ENCODE measurements around the gene BCL11B. TPM values are rescaled to one million over a fixed set of nuclear protein-coding genes. Genes with fewer than 3 reads are reported as not detected.

Gene BCL11B
- total and polyA plus RNA-seq, 2 of the 8 experiments (the other 6 are each of a cell fraction or from before 2014, with no cell fraction given) = 0.63 to 5.9 TPM

GRCh38 chr14:99148861-99149610, 123.0 kb downstream of the BCL11B start (continued):
- TF ChIP-seq, protein P1, sequence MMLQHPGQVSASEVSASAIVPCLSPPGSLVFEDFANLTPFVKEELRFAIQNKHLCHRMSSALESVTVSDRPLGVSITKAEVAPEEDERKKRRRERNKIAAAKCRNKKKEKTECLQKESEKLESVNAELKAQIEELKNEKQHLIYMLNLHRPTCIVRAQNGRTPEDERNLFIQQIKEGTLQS (IDR thresholded peaks at IDR 0.05; ENCODE audit: insufficient read depth, low read depth, low read length) = no peak
- no peak for TF ChIP-seq CHD2 (IDR thresholded peaks at IDR 0.05; ENCODE audit: low read length)
- TF ChIP-seq KDM5A (IDR thresholded peaks at IDR 0.05; ENCODE audit: low read length) = no peak
- TF ChIP-seq RXRA (IDR thresholded peaks at IDR 0.05; ENCODE audit: insufficient read depth, low read depth, low read length) = no peak
- no peak for TF ChIP-seq CTBP2 (IDR thresholded peaks at IDR 0.05; ENCODE audit: borderline replicate concordance, insufficient read depth, insufficient read length, low read length)

All from H1 (cell line).